Aorta (tissue), 5 donors: ENCODE data around the gene FAM83D. TPM values are rescaled to one million over a fixed set of nuclear protein-coding genes. Genes with fewer than 3 reads are reported as not detected.
A peak's percentile ranks its signal among the peaks of the same experiment; 100 is the strongest.

Experiments used
- ATAC-seq: fragments of 200-7000 bp; cut with Tn5 transposase; one replicate; pipeline ENCODE4 v1.9.1; 2022; ENCODE audit warnings: moderate library complexity; ENCODE audit not compliant: low FRiP score
- DNase-seq, 2 donors: peaks; one replicate each; pipeline ENCODE4 v3.0.0-alpha.2; 2020
- H3K27ac ChIP-seq, 2 donors: one replicate each; pipeline ENCODE4 v1.5.1; 2013; ENCODE audit warnings: low read length in 2 of 2, mild to moderate bottlenecking in 2 of 2, moderate library complexity in 2 of 2, control low read depth in 1 of 2, inconsistent platforms in 1 of 2, low read depth in 1 of 2
- H3K27me3 ChIP-seq, 2 donors: one replicate each; pipeline ENCODE4 v1.6.1; 2013; ENCODE audit warnings: control low read depth in 1 of 2, low read length in 1 of 2, mild to moderate bottlenecking in 1 of 2, moderate library complexity in 1 of 2; ENCODE audit not compliant: insufficient read depth in 2 of 2, control insufficient read depth in 1 of 2
- H3K36me3 ChIP-seq, 2 donors: one replicate each; pipeline ENCODE4 v1.6.1; 2013; ENCODE audit warnings: control low read depth in 1 of 2, low read length in 1 of 2, mild to moderate bottlenecking in 1 of 2; ENCODE audit not compliant: insufficient read depth in 2 of 2, control insufficient read depth in 1 of 2
- H3K4me1 ChIP-seq, 2 donors: one replicate each; pipeline ENCODE4 v1.6.1; 2013; ENCODE audit warnings: low read length in 2 of 2, control low read depth in 1 of 2, mild to moderate bottlenecking in 1 of 2, moderate library complexity in 1 of 2; ENCODE audit not compliant: insufficient read depth in 2 of 2, control insufficient read depth in 1 of 2
- H3K4me3 ChIP-seq, 2 donors: one replicate each; pipeline ENCODE4 v1.5.1; 2013; ENCODE audit warnings: low read length in 2 of 2, control low read depth in 1 of 2, mild to moderate bottlenecking in 1 of 2
- H3K9me3 ChIP-seq: one replicate; pipeline ENCODE4 v1.6.1; 2013; ENCODE audit warnings: mild to moderate bottlenecking, low read length; ENCODE audit not compliant: control insufficient read depth
- WGBS, 2 donors: extraction: QIAGEN DNeasy Blood & Tissue Kit; methylation state at CpG; one replicate each; pipeline ENCODE4 v1.1.7; 2013; 5-methylcytosine and 5-hydroxymethylcytosine counted together
- intact Hi-C, 2 donors: fragments of 100-400 bp; cut with DNase I; formaldehyde crosslinking; loops; one replicate each; pipeline versions ENCODE4 v1.14.2 to v1.15.0; 2022
- polyA plus RNA-seq, 2 donors: library from polyadenylated mRNA; stranded (reverse); fragments of 200-250 nt; gene quantifications; one replicate each; pipeline ENCODE4 v1.2.3, GENCODE V29; 2013
- total RNA-seq, 2 donors: library from RNA; stranded (reverse); fragmentation: NEBNext Ultra II Directional; extraction: Animal tissue kit (Norgen Biotek cat#: 25700); gene quantifications; one replicate each; pipeline ENCODE4 v1.2.1, GENCODE V29; 2021
- donor health status: healthy with polysubstance abuse.
- donor health status: Bipolar disorder and iron deficiency.
- donor health status: DM: no; HTN: no; CAD: no.
- donor health status: DM: no; HTN: no; CAD: no.
- donor health status: DM: yes; HTN: yes; CAD: no.

FAM83D gene
- total and polyA plus RNA-seq, 4 donors = 1.1 to 6.1 (median 3.1) TPM

GRCh38 chr20:38893565-38894090 is 32.6 kb upstream of the FAM83D start:
- Histone ChIP-seq H3K27me3 (no peaks in the 10 kb centered on the region), H3K36me3 (no peaks in the 10 kb centered on the region), H3K4me1 (no peaks in the 10 kb centered on the region), H3K4me3 (no peak overlapping the region), H3K27ac (no peak overlapping the region), H3K9me3 (no peaks in the 10 kb centered on the region)
- ATAC-seq = peak; percentile 83
- WGBS, 2 donors = 3 to 7% methylated on average over 22 to 25 of the region's 25 CpGs
- DNase-seq = peak; percentile 69 to 89
- intact Hi-C loops = loop anchor here (2.0 to 10.0 kb wide), 3 partner anchors 169 to 247 kb away; partner anchors contain the start of gene SLC32A1 (in 1 of the 2)

- Histone ChIP-seq H3K9me3 (no peaks in the 10 kb centered on the region), H3K4me3 (no peak overlapping the region), H3K27me3 (no peaks in the 10 kb centered on the region), H3K4me1 (no peaks in the 10 kb centered on the region), H3K36me3 (no peaks in the 10 kb centered on the region), H3K27ac (no peak overlapping the region)
- intact Hi-C loops = loop anchor here (5.0 to 10.0 kb wide), 2 partner anchors 169 to 247 kb away; partner anchors contain the start of gene SLC32A1 (in 1 of the 2)
- no peak for DNase-seq
- 10 to 17% methylated on average over 30 of the region's 30 CpGs for WGBS, 2 donors
- peak; percentile 34 for ATAC-seq
Measured at GRCh38 chr20:38894091-38894847, 31.9 kb upstream of the FAM83D start.

- Histone ChIP-seq H3K27me3 (no peaks in the 10 kb centered on the region), H3K4me3 (no peak overlapping the region), H3K9me3 (no peaks in the 10 kb centered on the region), H3K4me1 (no peaks in the 10 kb centered on the region), H3K27ac (no peak overlapping the region), H3K36me3 (no peaks in the 10 kb centered on the region)
- 73% methylated on average over 9 of the region's 9 CpGs for WGBS, 2 donors
- no peak for ATAC-seq
- DNase-seq = no peak
- intact Hi-C loops = loop anchor here in 1 of 2 donors (10.0 kb wide), 1 partner anchor 171 kb away; the partner anchor contains the start of gene SLC32A1
Measured at GRCh38 chr20:38895098-38895949, 30.9 kb upstream of the FAM83D start.

GRCh38 chr20:38896009-38896594 is 30.1 kb upstream of the FAM83D start:
- no peak overlapping the region for H3K4me3 ChIP-seq
- no peaks in the 10 kb centered on the region for H3K9me3 ChIP-seq
- H3K27me3 ChIP-seq = no peaks in the 10 kb centered on the region
- H3K4me1 ChIP-seq = no peaks in the 10 kb centered on the region
- H3K27ac ChIP-seq = no peak overlapping the region
- ATAC-seq (no peak), DNase-seq (no peak)
- intact Hi-C loops = loop anchor here in 1 of 2 donors (10.0 kb wide), 1 partner anchor 171 kb away; the partner anchor contains the start of gene SLC32A1
- no peaks in the 10 kb centered on the region for H3K36me3 ChIP-seq

GRCh38 chr20:38897267-38897666 is 28.9 kb upstream of the FAM83D start:
- DNase-seq = no peak
- H3K9me3 ChIP-seq = no peaks in the 10 kb centered on the region
- WGBS, 2 donors = 88 to 89% methylated on average over 4 of the region's 4 CpGs
- no peak overlapping the region for H3K27ac ChIP-seq
- H3K27me3 ChIP-seq = no peaks in the 10 kb centered on the region
- no peak for ATAC-seq
- no peaks in the 10 kb centered on the region for H3K4me1 ChIP-seq
- no peak overlapping the region for H3K4me3 ChIP-seq
- intact Hi-C loops = loop anchor here in 1 of 2 donors (10.0 kb wide), 1 partner anchor 172 kb away; the partner anchor contains the start of gene SLC32A1
- no peaks in the 10 kb centered on the region for H3K36me3 ChIP-seq

GRCh38 chr20:38900606-38901005 is 25.6 kb upstream of the FAM83D start:
- H3K9me3 ChIP-seq = peaks cover 4% of the 10 kb centered on the region
- no peaks in the 10 kb centered on the region for H3K27me3 ChIP-seq
- H3K36me3 ChIP-seq = no peaks in the 10 kb centered on the region
- no peaks in the 10 kb centered on the region for H3K4me1 ChIP-seq
- ATAC-seq (no peak), DNase-seq (no peak)
- no peak overlapping the region for H3K27ac ChIP-seq
- H3K4me3 ChIP-seq = no peak overlapping the region
- WGBS, 2 donors = 84 to 88% methylated on average over 13 of the region's 13 CpGs
- intact Hi-C loops = no loop called here

GRCh38 chr20:38902601-38903000 is 23.6 kb upstream of the FAM83D start:
- intact Hi-C loops = no loop called here
- Histone ChIP-seq H3K9me3 (peaks cover 4% of the 10 kb centered on the region), H3K27ac (no peak overlapping the region), H3K36me3 (no peaks in the 10 kb centered on the region), H3K4me3 (no peak overlapping the region), H3K27me3 (no peaks in the 10 kb centered on the region), H3K4me1 (no peaks in the 10 kb centered on the region)
- DNase-seq (no peak), ATAC-seq (no peak)
- 87 to 88% methylated on average over 8 of the region's 8 CpGs for WGBS, 2 donors

- intact Hi-C loops = no loop called here
- H3K27ac ChIP-seq = no peak overlapping the region
- H3K4me3 ChIP-seq = no peak overlapping the region
- no peaks in the 10 kb centered on the region for H3K27me3 ChIP-seq
- 39 to 64% methylated on average over 5 of the region's 5 CpGs for WGBS, 2 donors
- DNase-seq (peak in 1 of 2 donors; percentile 9), ATAC-seq (no peak)
- no peaks in the 10 kb centered on the region for H3K4me1 ChIP-seq
- H3K9me3 ChIP-seq = peaks cover 4% of the 10 kb centered on the region
- H3K36me3 ChIP-seq = no peaks in the 10 kb centered on the region
Measured at GRCh38 chr20:38903335-38903734, 22.9 kb upstream of the FAM83D start.
